Mesendoderm (in vitro differentiated cells): ENCODE data around the gene ITPRID1.

Experiments
- DNase-seq: peaks from one replicate; pipeline ENCODE4 v3.0.0; 2013
- H2AK5ac ChIP-seq: 2 replicates; pipeline ENCODE4 v1.6.1; 2013; ENCODE audit warnings: low read length, inconsistent platforms
- H2BK120ac ChIP-seq: 2 replicates; pipeline ENCODE4 v1.6.1; 2013; ENCODE audit warnings: low read depth, mild to moderate bottlenecking, low read length, moderate library complexity, mixed read lengths
- H2BK15ac ChIP-seq: replicated peaks from 2 replicates; pipeline ENCODE4 v1.6.1; 2013; ENCODE audit warnings: low read depth, mild to moderate bottlenecking, moderate library complexity
- H2BK5ac ChIP-seq: 2 replicates; pipeline ENCODE4 v1.6.1; 2013; ENCODE audit warnings: low read length, inconsistent platforms
- H3K18ac ChIP-seq: 2 replicates; pipeline ENCODE4 v1.6.1; 2013; ENCODE audit warnings: mild to moderate bottlenecking, low read length, mixed read lengths
- H3K23ac ChIP-seq: one replicate; pipeline ENCODE4 v1.6.1; 2013; ENCODE audit warnings: low read length
- H3K27ac ChIP-seq: 2 replicates; pipeline ENCODE4 v1.5.1; 2013; ENCODE audit warnings: low read depth, mild to moderate bottlenecking, inconsistent platforms, low read length, moderate library complexity
- H3K27me3 ChIP-seq: 2 replicates; pipeline ENCODE4 v1.6.1; 2013; ENCODE audit warnings: low read length, control low read depth, mild to moderate bottlenecking, inconsistent platforms; ENCODE audit not compliant: insufficient read depth, poor library complexity
- H3K36me3 ChIP-seq: 2 replicates; pipeline ENCODE4 v1.6.1; 2013; ENCODE audit warnings: low read length, inconsistent platforms; ENCODE audit not compliant: control insufficient read depth, insufficient read depth
- H3K4ac ChIP-seq: one replicate; pipeline ENCODE4 v1.6.1; 2013; ENCODE audit warnings: low read depth, mild to moderate bottlenecking, low read length, moderate library complexity
- H3K4me1 ChIP-seq: 2 replicates; pipeline ENCODE4 v1.6.1; 2013; ENCODE audit warnings: low read depth, low read length, inconsistent platforms; ENCODE audit not compliant: control insufficient read depth
- H3K4me2 ChIP-seq: 2 replicates; pipeline ENCODE4 v1.6.1; 2013; ENCODE audit warnings: low read length
- H3K4me3 ChIP-seq: 2 replicates; pipeline ENCODE4 v1.5.1; 2013; ENCODE audit warnings: mild to moderate bottlenecking, low read length
- H3K56ac ChIP-seq: one replicate; pipeline ENCODE4 v1.6.1; 2013; ENCODE audit warnings: low read length
- H3K79me1 ChIP-seq: 2 replicates; pipeline ENCODE4 v1.6.1; 2013; ENCODE audit warnings: low read length, inconsistent platforms
- H3K79me2 ChIP-seq: 2 replicates; pipeline ENCODE4 v1.6.1; 2013; ENCODE audit warnings: mild to moderate bottlenecking, low read length; ENCODE audit not compliant: control insufficient read depth, insufficient read depth
- H3K9ac ChIP-seq: 2 replicates; pipeline ENCODE4 v1.6.1; 2013; ENCODE audit warnings: low read length, inconsistent platforms
- H4K5ac ChIP-seq: one replicate; pipeline ENCODE4 v1.6.1; 2013; ENCODE audit warnings: low read length
- H4K8ac ChIP-seq: one replicate; pipeline ENCODE4 v1.6.1; 2013; ENCODE audit warnings: low read depth, mild to moderate bottlenecking, control low read depth, low read length, moderate library complexity
- WGBS: extraction: QIAGEN DNeasy Blood & Tissue Kit; methylation state at CpG from one replicate; pipeline ENCODE4 v1.1.7; 2013; ENCODE audit warnings: low lambda C conversion rate, missing lambda C conversion rate; ENCODE audit not compliant: insufficient coverage; ENCODE audit errors: extremely low coverage; 5-methylcytosine and 5-hydroxymethylcytosine counted together

The ITPRID1 gene

DNA sequence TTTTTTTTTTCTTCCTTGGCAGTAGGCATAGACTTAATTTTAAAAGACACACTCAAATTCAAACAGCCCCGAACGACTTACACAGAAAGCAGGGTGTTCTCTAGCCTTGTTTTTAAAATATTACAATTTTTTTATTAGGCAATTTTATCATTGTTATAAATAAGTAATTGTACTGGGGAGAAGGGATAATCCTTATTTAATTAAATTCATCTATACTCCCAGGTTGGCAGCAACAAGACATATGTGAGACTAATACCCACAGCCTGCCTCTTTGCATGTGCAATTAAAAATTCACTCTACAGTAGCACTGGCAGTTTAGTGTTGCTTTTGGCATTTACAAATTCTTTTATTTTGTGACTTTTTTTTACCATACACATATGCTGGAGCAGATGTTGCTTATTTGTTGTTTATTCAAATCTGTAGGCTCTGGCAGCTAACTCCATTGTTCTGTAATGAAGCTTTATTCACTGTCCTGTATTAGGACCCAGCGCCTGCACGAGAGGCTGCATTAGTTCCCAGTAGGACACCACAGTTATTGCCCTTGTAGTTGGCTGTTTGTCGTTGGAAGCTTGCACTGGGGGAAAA, 88.2 kb downstream of the ITPRID1 start:
- Histone ChIP-seq H3K9ac (no peak overlapping the region), H4K5ac (no peak overlapping the region), H3K79me1 (no peaks in the 10 kb centered on the region), H2BK5ac (no peak overlapping the region), H3K23ac (no peak overlapping the region), H3K56ac (no peak overlapping the region), H4K8ac (no peak overlapping the region), H3K27me3 (no peaks in the 10 kb centered on the region), H3K79me2 (no peaks in the 10 kb centered on the region), H3K4me1 (peaks cover 2% of the 10 kb centered on the region), H3K4me2 (no peak overlapping the region), H3K18ac (no peak overlapping the region), H3K4ac (no peak overlapping the region), H3K27ac (no peak overlapping the region), H3K36me3 (no peaks in the 10 kb centered on the region), H2BK15ac (no peak overlapping the region), H2BK120ac (no peak overlapping the region), H3K4me3 (no peak overlapping the region), H2AK5ac (no peak overlapping the region)
- no CpG with 5 or more reads among the region's 5 CpGs for WGBS
- DNase-seq, result no peak

DNA sequence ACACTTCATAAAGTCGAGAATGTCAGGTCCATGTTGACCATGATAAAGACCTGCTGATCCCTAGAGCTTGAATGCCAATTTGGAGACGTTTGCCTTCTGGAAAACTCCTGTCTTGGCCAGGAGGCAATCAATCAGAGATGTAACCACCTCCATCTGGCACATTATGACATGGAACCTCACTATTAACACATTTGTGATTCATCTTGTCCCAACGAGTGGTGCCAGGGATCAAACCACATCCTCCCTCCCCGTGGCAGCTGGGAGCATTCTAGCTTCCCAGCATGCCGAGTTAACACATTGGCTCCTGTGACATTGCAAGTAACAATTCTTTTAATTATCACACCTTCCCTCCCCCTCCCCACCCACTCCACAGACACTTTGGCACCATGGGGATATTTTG, 89.2 kb downstream of the ITPRID1 start:
- no peak overlapping the region for H3K18ac ChIP-seq
- DNase-seq, result peak; percentile 40
- no peak overlapping the region for H3K4ac ChIP-seq
- H2BK5ac ChIP-seq, result no peak overlapping the region
- H3K9ac ChIP-seq, result no peak overlapping the region
- no peak overlapping the region for H3K4me3 ChIP-seq
- no peak overlapping the region for H2AK5ac ChIP-seq
- H3K23ac ChIP-seq, result no peak overlapping the region
- H3K27ac ChIP-seq, result no peak overlapping the region
- H4K8ac ChIP-seq, result no peak overlapping the region
- H3K36me3 ChIP-seq, result no peaks in the 10 kb centered on the region
- H4K5ac ChIP-seq, result no peak overlapping the region
- no CpG with 5 or more reads among the region's 5 CpGs for WGBS
- H3K56ac ChIP-seq, result no peak overlapping the region
- H2BK15ac ChIP-seq, result no peak overlapping the region
- H3K79me1 ChIP-seq, result no peaks in the 10 kb centered on the region
- no peaks in the 10 kb centered on the region for H3K27me3 ChIP-seq
- H3K79me2 ChIP-seq, result no peaks in the 10 kb centered on the region
- H3K4me1 ChIP-seq, result peaks cover 2% of the 10 kb centered on the region
- no peak overlapping the region for H2BK120ac ChIP-seq
- H3K4me2 ChIP-seq, result no peak overlapping the region

- Histone ChIP-seq H2BK120ac (no peak overlapping the region), H3K79me1 (no peaks in the 10 kb centered on the region), H3K79me2 (no peaks in the 10 kb centered on the region), H3K36me3 (no peaks in the 10 kb centered on the region), H3K56ac (no peak overlapping the region), H3K9ac (no peak overlapping the region), H3K4me3 (no peak overlapping the region), H3K27ac (no peak overlapping the region), H3K4me2 (no peak overlapping the region), H2BK15ac (no peak overlapping the region), H3K4me1 (no peaks in the 10 kb centered on the region), H4K5ac (no peak overlapping the region), H2BK5ac (no peak overlapping the region), H2AK5ac (no peak overlapping the region), H3K4ac (no peak overlapping the region), H3K18ac (no peak overlapping the region), H4K8ac (no peak overlapping the region), H3K27me3 (no peaks in the 10 kb centered on the region), H3K23ac (no peak overlapping the region)
- DNase-seq, result no peak
- no CpG with 5 or more reads among the region's 1 CpG for WGBS
These were observed 99.7 kb downstream of the ITPRID1 start for GRCh38 chr7:31613604-31614003.

GRCh38 chr7:31633467-31633866, 119.6 kb downstream of the ITPRID1 start:
- no peak overlapping the region for H2BK120ac ChIP-seq
- H4K8ac ChIP-seq, result no peak overlapping the region
- H3K4me3 ChIP-seq, result no peak overlapping the region
- no peak overlapping the region for H2BK5ac ChIP-seq
- no peak overlapping the region for H2AK5ac ChIP-seq
- H3K4me1 ChIP-seq, result no peaks in the 10 kb centered on the region
- no peak overlapping the region for H3K4ac ChIP-seq
- no CpG with 5 or more reads among the region's 1 CpG for WGBS
- H3K27me3 ChIP-seq, result no peaks in the 10 kb centered on the region
- H3K36me3 ChIP-seq, result no peaks in the 10 kb centered on the region
- H3K27ac ChIP-seq, result no peak overlapping the region
- H3K79me2 ChIP-seq, result no peaks in the 10 kb centered on the region
- no peak overlapping the region for H3K56ac ChIP-seq
- no peak overlapping the region for H3K23ac ChIP-seq
- H4K5ac ChIP-seq, result no peak overlapping the region
- H3K9ac ChIP-seq, result no peak overlapping the region
- no peak for DNase-seq
- no peak overlapping the region for H3K18ac ChIP-seq
- no peaks in the 10 kb centered on the region for H3K79me1 ChIP-seq
- H2BK15ac ChIP-seq, result no peak overlapping the region
- H3K4me2 ChIP-seq, result no peak overlapping the region

DNA sequence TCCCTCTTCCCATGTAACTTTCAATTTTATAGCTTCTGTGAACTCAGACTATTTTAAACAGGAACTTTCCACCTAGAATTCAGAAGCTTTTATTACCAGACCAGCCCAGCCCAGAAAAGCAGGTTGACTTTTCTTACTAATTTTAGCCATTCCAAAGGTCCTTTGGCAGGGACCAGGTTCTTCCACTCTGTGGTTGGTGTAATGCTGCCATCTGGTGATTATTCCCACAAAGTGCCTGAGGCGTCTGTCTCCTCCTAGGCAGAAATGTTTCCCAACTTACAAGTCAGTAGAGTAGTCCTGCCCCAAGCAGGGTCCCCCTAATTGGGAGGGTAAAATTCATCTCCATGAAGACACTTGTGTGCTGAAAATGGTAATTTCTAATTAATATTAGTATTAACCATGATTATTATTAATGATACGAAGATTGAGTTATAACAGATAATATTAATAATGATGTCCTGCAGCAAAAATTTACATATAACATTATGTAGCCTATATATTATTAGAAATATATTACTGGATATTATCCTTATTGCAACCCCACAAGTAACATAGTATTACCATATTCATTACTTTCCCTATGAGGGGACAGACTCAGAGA, 120.1 kb downstream of the ITPRID1 start:
- no peak overlapping the region for H3K4me3 ChIP-seq
- H3K56ac ChIP-seq, result no peak overlapping the region
- no peak overlapping the region for H3K4me2 ChIP-seq
- H3K27ac ChIP-seq, result no peak overlapping the region
- peak; percentile 83 for DNase-seq
- H3K9ac ChIP-seq, result no peak overlapping the region
- H3K36me3 ChIP-seq, result no peaks in the 10 kb centered on the region
- no peak overlapping the region for H2AK5ac ChIP-seq
- H3K23ac ChIP-seq, result no peak overlapping the region
- no peak overlapping the region for H4K5ac ChIP-seq
- no peak overlapping the region for H2BK15ac ChIP-seq
- H3K18ac ChIP-seq, result no peak overlapping the region
- no peak overlapping the region for H2BK5ac ChIP-seq
- no peak overlapping the region for H4K8ac ChIP-seq
- no peaks in the 10 kb centered on the region for H3K4me1 ChIP-seq
- no peaks in the 10 kb centered on the region for H3K79me1 ChIP-seq
- no peak overlapping the region for H2BK120ac ChIP-seq
- H3K4ac ChIP-seq, result no peak overlapping the region
- H3K27me3 ChIP-seq, result no peaks in the 10 kb centered on the region
- no peaks in the 10 kb centered on the region for H3K79me2 ChIP-seq
- WGBS, result no CpG with 5 or more reads among the region's 2 CpGs

GRCh38 chr7:31640381-31640780, 126.5 kb downstream of the ITPRID1 start:
- Histone ChIP-seq H3K9ac (no peak overlapping the region), H4K8ac (no peak overlapping the region), H3K79me2 (no peaks in the 10 kb centered on the region), H3K56ac (no peak overlapping the region), H2BK5ac (no peak overlapping the region), H2BK15ac (no peak overlapping the region), H3K36me3 (no peaks in the 10 kb centered on the region), H2AK5ac (no peak overlapping the region), H2BK120ac (peak overlapping the region; percentile 38), H3K27ac (no peak overlapping the region), H3K18ac (peak overlapping the region; percentile 5), H3K4me3 (no peak overlapping the region), H3K27me3 (no peaks in the 10 kb centered on the region), H3K4me2 (no peak overlapping the region), H3K4ac (no peak overlapping the region), H3K4me1 (no peaks in the 10 kb centered on the region), H3K79me1 (no peaks in the 10 kb centered on the region), H3K23ac (no peak overlapping the region), H4K5ac (no peak overlapping the region)
- no peak for DNase-seq
- WGBS, result no CpG with 5 or more reads among the region's 3 CpGs
